GM06990 (cell line): ENCODE data around the gene PNLIPRP3.

Source experiments
- DNase-seq: peaks from one replicate; pipeline ENCODE4 v3.0.0-alpha.2; 2011; ENCODE audit not compliant: insufficient read length; ENCODE audit errors: extremely low read depth
- H3K27me3 ChIP-seq: replicated peaks from 2 replicates; pipeline ENCODE4 v1.6.0; 2011; ENCODE audit warnings: low read length; ENCODE audit not compliant: control insufficient read depth, insufficient read depth
- H3K36me3 ChIP-seq: 2 replicates; pipeline ENCODE4 v1.5.1; 2011; ENCODE audit warnings: low read length; ENCODE audit not compliant: control insufficient read depth, insufficient read depth
- H3K4me3 ChIP-seq: replicated peaks from 2 replicates; pipeline ENCODE4 v1.5.1; 2011; ENCODE audit warnings: low read depth, mild to moderate bottlenecking, control low read depth, low read length
- TF ChIP-seq, protein P1 (sequence below): IDR thresholded peaks from 2 replicates; pipeline ENCODE4 v1.5.1; 2011; ENCODE audit warnings: low read length, control low read depth, mild to moderate bottlenecking, inconsistent platforms; ENCODE audit not compliant: insufficient read depth, poor library complexity, severe bottlenecking

The PNLIPRP3 gene

DNA sequence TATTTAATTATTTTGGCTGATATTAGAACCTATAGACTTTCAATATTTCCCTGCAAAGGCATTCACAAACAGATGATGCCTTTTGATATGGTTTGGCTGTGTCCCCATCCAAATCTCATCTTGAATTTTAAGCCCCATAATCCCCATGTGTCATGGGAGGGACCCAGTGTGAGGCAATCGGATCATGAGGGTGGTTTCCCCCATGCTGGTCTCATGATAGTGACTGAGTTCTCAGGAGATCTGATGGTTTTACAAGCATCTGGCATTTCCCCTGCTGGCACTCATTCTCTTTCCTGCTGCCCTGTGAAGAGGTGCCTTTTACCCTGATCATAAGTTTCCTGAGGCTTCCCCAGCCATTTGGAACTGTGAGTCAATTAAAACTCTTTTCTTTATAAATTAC is 9.3 kb upstream of the PNLIPRP3 start:
- TF ChIP-seq, protein P1, sequence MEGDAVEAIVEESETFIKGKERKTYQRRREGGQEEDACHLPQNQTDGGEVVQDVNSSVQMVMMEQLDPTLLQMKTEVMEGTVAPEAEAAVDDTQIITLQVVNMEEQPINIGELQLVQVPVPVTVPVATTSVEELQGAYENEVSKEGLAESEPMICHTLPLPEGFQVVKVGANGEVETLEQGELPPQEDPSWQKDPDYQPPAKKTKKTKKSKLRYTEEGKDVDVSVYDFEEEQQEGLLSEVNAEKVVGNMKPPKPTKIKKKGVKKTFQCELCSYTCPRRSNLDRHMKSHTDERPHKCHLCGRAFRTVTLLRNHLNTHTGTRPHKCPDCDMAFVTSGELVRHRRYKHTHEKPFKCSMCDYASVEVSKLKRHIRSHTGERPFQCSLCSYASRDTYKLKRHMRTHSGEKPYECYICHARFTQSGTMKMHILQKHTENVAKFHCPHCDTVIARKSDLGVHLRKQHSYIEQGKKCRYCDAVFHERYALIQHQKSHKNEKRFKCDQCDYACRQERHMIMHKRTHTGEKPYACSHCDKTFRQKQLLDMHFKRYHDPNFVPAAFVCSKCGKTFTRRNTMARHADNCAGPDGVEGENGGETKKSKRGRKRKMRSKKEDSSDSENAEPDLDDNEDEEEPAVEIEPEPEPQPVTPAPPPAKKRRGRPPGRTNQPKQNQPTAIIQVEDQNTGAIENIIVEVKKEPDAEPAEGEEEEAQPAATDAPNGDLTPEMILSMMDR = no peak
- Histone ChIP-seq H3K4me3 (no peak overlapping the region), H3K36me3 (no peaks in the 10 kb centered on the region), H3K27me3 (no peaks in the 10 kb centered on the region)
- DNase-seq = no peak

DNA sequence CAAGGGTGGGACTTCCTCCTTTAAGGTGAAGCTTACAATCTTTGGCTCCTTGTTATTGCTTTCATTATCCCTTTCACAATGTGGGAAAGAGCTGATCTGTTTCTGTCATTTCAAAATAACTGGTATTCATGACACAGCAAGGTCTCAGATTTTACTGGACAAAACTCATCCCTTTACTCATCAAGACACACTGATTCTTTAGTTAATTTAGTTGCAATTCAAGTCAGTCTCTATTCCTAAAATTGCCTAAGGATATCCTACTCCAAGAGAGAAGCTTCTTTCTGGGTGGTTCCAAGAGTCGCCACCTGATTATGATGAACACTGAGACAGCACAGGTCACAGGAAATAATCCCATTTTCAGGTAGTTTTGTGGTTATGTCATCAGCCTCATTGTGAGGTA is 5.8 kb upstream of the PNLIPRP3 start:
- H3K4me3 ChIP-seq = no peak overlapping the region
- H3K27me3 ChIP-seq = no peaks in the 10 kb centered on the region
- H3K36me3 ChIP-seq = no peaks in the 10 kb centered on the region
- TF ChIP-seq, protein P1 = no peak
- no peak for DNase-seq

DNA sequence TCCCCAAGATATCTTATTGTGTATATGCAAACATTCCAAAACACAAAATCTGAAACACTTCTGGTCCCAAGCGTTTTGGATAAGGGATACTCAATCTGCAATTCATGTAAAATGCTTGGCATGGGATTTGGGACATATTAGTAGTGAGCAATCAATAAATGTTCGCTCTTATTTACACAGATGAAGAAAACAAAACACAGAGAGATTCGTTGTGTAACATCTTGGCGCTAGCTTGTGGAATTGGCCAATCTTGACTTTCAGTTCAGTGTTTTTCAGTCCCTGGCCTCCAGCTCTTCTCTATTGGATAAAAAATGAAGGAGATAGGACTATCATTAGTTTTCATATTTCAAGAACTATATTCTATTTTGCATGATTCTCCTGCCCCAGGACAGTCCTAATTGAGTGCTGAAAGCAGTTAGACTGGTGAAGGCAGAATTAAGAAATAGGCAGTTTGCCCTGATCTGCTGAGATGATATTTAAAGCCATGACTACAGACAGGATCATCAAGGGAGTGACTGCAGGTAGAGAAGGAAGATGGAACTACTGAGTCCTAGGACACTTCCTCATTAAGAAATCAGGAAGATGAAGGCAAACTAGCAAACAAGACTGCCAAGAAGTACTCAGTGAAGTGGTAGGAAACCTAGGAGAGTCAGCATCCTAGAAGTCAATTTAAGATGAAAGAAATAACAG is 1.8 kb downstream of the PNLIPRP3 start:
- TF ChIP-seq, protein P1 = no peak
- Histone ChIP-seq H3K4me3 (no peak overlapping the region), H3K27me3 (no peaks in the 10 kb centered on the region), H3K36me3 (no peaks in the 10 kb centered on the region)
- no peak for DNase-seq

DNA sequence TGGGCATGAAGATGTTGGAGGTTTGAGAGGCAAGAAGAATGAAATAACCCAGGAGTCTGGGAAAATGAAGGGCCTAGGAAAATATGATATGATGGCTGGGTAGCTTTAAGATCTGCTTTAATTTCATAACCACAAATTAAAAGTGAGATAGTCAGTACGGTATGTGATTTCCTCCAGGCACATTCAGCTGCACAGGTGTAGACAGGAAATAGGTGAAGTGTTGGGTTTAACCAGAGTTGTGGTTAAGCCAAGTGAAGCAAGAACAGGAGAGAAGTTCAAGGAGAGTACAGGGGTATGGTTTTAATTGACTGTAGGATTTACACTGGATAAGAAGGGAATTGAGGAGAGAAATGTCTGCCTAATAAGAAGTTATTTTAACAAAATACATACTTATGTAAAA is 2.6 kb downstream of the PNLIPRP3 start:
- H3K27me3 ChIP-seq = no peaks in the 10 kb centered on the region
- TF ChIP-seq, protein P1 = no peak
- DNase-seq = no peak
- no peaks in the 10 kb centered on the region for H3K36me3 ChIP-seq
- no peak overlapping the region for H3K4me3 ChIP-seq

DNA sequence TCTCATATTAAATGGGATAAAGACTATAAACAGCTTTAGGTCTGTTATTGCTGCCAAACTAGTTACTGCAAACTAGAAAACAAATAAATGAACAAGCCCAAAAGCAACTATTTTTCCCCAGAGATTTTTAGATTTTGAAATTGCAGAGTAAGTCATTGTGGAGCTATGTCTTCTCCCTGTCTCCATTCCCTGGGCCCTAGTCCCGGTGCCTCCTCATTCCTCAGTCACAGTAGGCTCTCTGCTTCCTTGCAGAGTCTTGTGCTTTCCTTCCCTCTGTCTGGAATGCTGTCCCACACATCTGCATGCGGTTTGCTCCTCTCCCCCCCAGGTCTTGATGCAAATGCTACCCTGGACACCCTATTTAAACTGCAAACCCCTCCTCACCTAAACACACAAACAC is 4.0 kb downstream of the PNLIPRP3 start:
- TF ChIP-seq, protein P1 = no peak
- Histone ChIP-seq H3K4me3 (no peak overlapping the region), H3K36me3 (no peaks in the 10 kb centered on the region), H3K27me3 (no peaks in the 10 kb centered on the region)
- DNase-seq = no peak
